Neural cell (in vitro differentiated cells): Measurements from ENCODE around the gene NIT1. TPM values are rescaled to one million over a fixed set of nuclear protein-coding genes. Genes with fewer than 3 reads are reported as not detected.

Source experiments
- H2AFZ ChIP-seq: fragments of 200-600, 300-800 bp; sonication (generic), shearing (Covaris generic); 2 replicates; pipeline ENCODE4 v1.6.0; 2014; ENCODE audit warnings: low read depth, mild to moderate bottlenecking, antibody characterized with exemption, low read length, moderate library complexity
- H3F3A ChIP-seq: fragments of 200-600 bp; shearing (Covaris generic); 2 replicates; pipeline ENCODE4 v1.6.1; 2016; ENCODE audit warnings: mild to moderate bottlenecking, moderate library complexity, mixed read lengths, antibody characterized with exemption, low read length; ENCODE audit not compliant: insufficient read depth, poor library complexity, severe bottlenecking
- H3K27ac ChIP-seq: fragments of 200-600, 300-800 bp; sonication (generic), shearing (Covaris generic); 2 replicates; pipeline ENCODE4 v1.5.1; 2014; ENCODE audit warnings: mild to moderate bottlenecking, low read length, moderate library complexity
- H3K27me3 ChIP-seq: fragments of 300-800, 200-600 bp; sonication (generic), shearing (Covaris generic); 2 replicates; pipeline ENCODE4 v1.6.0; 2014; ENCODE audit warnings: mild to moderate bottlenecking, low read depth, low read length, moderate library complexity; ENCODE audit not compliant: insufficient read depth
- H3K36me3 ChIP-seq: fragments of 300-800, 200-600 bp; sonication (generic), shearing (Covaris generic); 2 replicates; pipeline ENCODE4 v1.5.1; 2014; ENCODE audit warnings: mild to moderate bottlenecking, antibody characterized with exemption, low read length, moderate library complexity; ENCODE audit not compliant: insufficient read depth
- H3K4me2 ChIP-seq: fragments of 300-800, 200-600 bp; sonication (generic), shearing (Covaris generic); 2 replicates; pipeline ENCODE4 v1.6.0; 2014; ENCODE audit warnings: mild to moderate bottlenecking, low read length
- H3K4me3 ChIP-seq: fragments of 300-800, 200-600 bp; sonication (generic), shearing (Covaris generic); 2 replicates; pipeline ENCODE4 v1.5.1; 2014; ENCODE audit warnings: mild to moderate bottlenecking, low read length, moderate library complexity
- H3K79me2 ChIP-seq: fragments of 200-600 bp; shearing (Covaris generic); replicated peaks from 2 replicates; pipeline ENCODE4 v1.6.0; 2014; ENCODE audit warnings: mild to moderate bottlenecking, low read length, moderate library complexity; ENCODE audit not compliant: insufficient read depth
- H3K9ac ChIP-seq: fragments of 300-800, 200-600 bp; sonication (generic), shearing (Covaris generic); 2 replicates; pipeline ENCODE4 v1.6.1; 2016; ENCODE audit warnings: mild to moderate bottlenecking, low read length, mixed read lengths
- H3K9me2 ChIP-seq: fragments of 200-600 bp; shearing (Covaris generic); 2 replicates; pipeline ENCODE4 v1.6.1; 2016; ENCODE audit warnings: mild to moderate bottlenecking, low read length, mixed read lengths; ENCODE audit not compliant: insufficient read depth
- H3K9me3 ChIP-seq: fragments of 200-600, 300-800 bp; sonication (generic), shearing (Covaris generic); 2 replicates; pipeline ENCODE4 v1.6.1; 2016; ENCODE audit warnings: mild to moderate bottlenecking, mixed run types, low read length, moderate library complexity, mixed read lengths
- H4K20me1 ChIP-seq: fragments of 200-600 bp; shearing (Covaris generic); 2 replicates; pipeline ENCODE4 v1.6.1; 2016; ENCODE audit warnings: mild to moderate bottlenecking, mixed run types; ENCODE audit not compliant: insufficient read depth
- EP300 ChIP-seq: fragments of 450-650 bp; conservative IDR thresholded peaks from 2 replicates; pipeline ENCODE4 v1.6.1; 2014; ENCODE audit warnings: antibody characterized with exemption, mild to moderate bottlenecking, moderate library complexity; ENCODE audit not compliant: poor library complexity, severe bottlenecking
- EZH2 ChIP-seq: fragments of 200-600, 300-800 bp; shearing (Covaris generic), sonication (generic); IDR thresholded peaks from 2 replicates; pipeline ENCODE4 v1.6.1; 2014; ENCODE audit warnings: antibody characterized with exemption, low read length, borderline replicate concordance, mild to moderate bottlenecking; ENCODE audit not compliant: insufficient read depth, poor library complexity, severe bottlenecking
- MXI1 ChIP-seq: fragments of 450-650 bp; conservative IDR thresholded peaks from 2 replicates; pipeline ENCODE4 v1.6.1; 2014; ENCODE audit warnings: antibody characterized with exemption, mild to moderate bottlenecking; ENCODE audit not compliant: poor library complexity, severe bottlenecking
- POLR2AphosphoS5 ChIP-seq: IDR thresholded peaks from 2 replicates; pipeline ENCODE4 v1.6.1; 2012
- RAD21 ChIP-seq: fragments of 450-650 bp; conservative IDR thresholded peaks from 2 replicates; pipeline ENCODE4 v1.6.1; 2014; ENCODE audit warnings: antibody characterized with exemption, mild to moderate bottlenecking, moderate library complexity
- TAF1 ChIP-seq: IDR thresholded peaks from 2 replicates; pipeline ENCODE4 v1.6.1; 2012; ENCODE audit warnings: low read depth
- polyA plus RNA-seq: library from polyadenylated mRNA; depleted of rRNA; stranded (reverse); fragments of >200 nt; gene quantifications from 2 replicates; pipeline ENCODE4 v1.2.3, GENCODE V29; 2014
- TF ChIP-seq, protein P1 (sequence below): IDR thresholded peaks from 2 replicates; pipeline ENCODE4 v1.6.1; 2012; ENCODE audit warnings: borderline replicate concordance
- TF ChIP-seq, protein P2 (sequence below): fragments of 450-650 bp; IDR thresholded peaks from 2 replicates; pipeline ENCODE4 v1.5.1; 2014; ENCODE audit warnings: antibody characterized with exemption, mild to moderate bottlenecking, moderate library complexity; ENCODE audit not compliant: poor library complexity, severe bottlenecking

Gene NIT1
- polyA plus RNA-seq, 1 donor from 2014 or later, result 66.1 TPM

DNA sequence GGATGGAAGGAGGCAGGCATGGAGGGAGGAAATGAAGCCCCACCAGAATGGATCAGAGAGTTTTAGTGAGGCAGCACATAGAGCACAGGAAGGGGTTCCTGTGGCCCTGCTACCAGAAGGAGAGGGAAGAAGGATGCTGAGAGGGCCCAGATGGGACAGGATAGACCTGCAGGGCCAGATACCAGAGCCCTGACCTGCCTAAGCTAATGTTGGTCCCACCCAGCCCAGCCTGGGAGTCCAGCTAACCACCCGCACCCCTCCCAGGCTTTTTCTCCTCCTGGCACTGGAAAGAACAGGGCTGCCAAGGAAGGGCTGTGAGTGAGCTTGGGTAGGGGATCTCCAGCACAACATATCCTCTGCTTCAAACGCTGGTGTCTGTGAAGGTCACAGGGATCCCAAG is 35.4 kb upstream of the NIT1 start:
- no peak for TF ChIP-seq RAD21
- no peak for TF ChIP-seq TAF1
- TF ChIP-seq EZH2, result no peak
- TF ChIP-seq, protein P1, sequence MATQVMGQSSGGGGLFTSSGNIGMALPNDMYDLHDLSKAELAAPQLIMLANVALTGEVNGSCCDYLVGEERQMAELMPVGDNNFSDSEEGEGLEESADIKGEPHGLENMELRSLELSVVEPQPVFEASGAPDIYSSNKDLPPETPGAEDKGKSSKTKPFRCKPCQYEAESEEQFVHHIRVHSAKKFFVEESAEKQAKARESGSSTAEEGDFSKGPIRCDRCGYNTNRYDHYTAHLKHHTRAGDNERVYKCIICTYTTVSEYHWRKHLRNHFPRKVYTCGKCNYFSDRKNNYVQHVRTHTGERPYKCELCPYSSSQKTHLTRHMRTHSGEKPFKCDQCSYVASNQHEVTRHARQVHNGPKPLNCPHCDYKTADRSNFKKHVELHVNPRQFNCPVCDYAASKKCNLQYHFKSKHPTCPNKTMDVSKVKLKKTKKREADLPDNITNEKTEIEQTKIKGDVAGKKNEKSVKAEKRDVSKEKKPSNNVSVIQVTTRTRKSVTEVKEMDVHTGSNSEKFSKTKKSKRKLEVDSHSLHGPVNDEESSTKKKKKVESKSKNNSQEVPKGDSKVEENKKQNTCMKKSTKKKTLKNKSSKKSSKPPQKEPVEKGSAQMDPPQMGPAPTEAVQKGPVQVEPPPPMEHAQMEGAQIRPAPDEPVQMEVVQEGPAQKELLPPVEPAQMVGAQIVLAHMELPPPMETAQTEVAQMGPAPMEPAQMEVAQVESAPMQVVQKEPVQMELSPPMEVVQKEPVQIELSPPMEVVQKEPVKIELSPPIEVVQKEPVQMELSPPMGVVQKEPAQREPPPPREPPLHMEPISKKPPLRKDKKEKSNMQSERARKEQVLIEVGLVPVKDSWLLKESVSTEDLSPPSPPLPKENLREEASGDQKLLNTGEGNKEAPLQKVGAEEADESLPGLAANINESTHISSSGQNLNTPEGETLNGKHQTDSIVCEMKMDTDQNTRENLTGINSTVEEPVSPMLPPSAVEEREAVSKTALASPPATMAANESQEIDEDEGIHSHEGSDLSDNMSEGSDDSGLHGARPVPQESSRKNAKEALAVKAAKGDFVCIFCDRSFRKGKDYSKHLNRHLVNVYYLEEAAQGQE, result no peak
- TF ChIP-seq, protein P2, sequence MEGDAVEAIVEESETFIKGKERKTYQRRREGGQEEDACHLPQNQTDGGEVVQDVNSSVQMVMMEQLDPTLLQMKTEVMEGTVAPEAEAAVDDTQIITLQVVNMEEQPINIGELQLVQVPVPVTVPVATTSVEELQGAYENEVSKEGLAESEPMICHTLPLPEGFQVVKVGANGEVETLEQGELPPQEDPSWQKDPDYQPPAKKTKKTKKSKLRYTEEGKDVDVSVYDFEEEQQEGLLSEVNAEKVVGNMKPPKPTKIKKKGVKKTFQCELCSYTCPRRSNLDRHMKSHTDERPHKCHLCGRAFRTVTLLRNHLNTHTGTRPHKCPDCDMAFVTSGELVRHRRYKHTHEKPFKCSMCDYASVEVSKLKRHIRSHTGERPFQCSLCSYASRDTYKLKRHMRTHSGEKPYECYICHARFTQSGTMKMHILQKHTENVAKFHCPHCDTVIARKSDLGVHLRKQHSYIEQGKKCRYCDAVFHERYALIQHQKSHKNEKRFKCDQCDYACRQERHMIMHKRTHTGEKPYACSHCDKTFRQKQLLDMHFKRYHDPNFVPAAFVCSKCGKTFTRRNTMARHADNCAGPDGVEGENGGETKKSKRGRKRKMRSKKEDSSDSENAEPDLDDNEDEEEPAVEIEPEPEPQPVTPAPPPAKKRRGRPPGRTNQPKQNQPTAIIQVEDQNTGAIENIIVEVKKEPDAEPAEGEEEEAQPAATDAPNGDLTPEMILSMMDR, result no peak
- no peak for TF ChIP-seq POLR2AphosphoS5
- Histone ChIP-seq H3K9ac (no peak overlapping the region), H2AFZ (no peak overlapping the region)

DNA sequence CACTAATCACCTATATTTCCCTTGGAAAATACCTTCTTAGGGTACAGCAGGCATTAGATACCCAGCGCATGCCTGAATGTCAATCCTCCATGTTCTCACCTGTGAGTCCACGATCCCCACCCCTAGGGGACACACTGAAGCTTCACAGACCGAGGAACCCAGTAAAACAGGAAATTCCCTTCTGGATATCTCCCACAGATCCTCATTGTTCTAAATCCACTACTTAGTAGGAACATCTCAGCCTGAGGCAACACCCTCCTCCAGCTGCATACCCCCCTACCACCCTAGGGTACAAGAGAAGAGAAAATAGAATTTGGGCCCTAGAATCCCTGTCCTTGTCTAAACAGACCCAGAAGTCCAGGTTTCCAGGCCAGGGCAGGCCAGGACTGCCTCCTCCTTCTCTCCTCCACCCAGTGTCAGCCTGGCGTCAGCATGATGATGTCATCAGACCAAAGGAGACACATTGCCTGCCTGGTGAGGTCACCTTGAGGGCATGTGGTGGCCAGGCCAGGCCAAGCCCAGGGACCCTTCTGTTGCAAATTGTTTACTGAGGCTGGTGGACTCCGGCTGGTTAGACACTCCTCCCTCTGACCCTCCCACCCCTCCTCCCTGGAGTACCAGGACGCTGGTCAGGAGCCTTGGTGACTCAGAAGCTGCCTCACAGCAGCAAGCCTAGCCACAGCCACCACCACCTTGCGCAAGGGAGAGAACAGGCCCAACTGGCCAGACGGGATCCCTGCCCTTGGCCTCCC is 34.7 kb upstream of the NIT1 start:
- H3K9ac ChIP-seq, result no peak overlapping the region
- H3K27me3 ChIP-seq, result no peaks in the 10 kb centered on the region
- no peaks in the 10 kb centered on the region for H3K36me3 ChIP-seq
- H4K20me1 ChIP-seq, result no peaks in the 10 kb centered on the region
- no peak overlapping the region for H3K4me2 ChIP-seq
- H3K9me3 ChIP-seq, result no peaks in the 10 kb centered on the region
- TF ChIP-seq POLR2AphosphoS5 (no peak), EP300 (no peak), MXI1 (no peak)
- no peak overlapping the region for H3K4me3 ChIP-seq
- H3K9me2 ChIP-seq, result no peaks in the 10 kb centered on the region
- H3F3A ChIP-seq, result no peaks in the 10 kb centered on the region
- H2AFZ ChIP-seq, result no peak overlapping the region
- H3K79me2 ChIP-seq, result no peaks in the 10 kb centered on the region
- no peak overlapping the region for H3K27ac ChIP-seq

More for the DNA sequence above, 35.4 kb upstream of the NIT1 start:
- Histone ChIP-seq H4K20me1 (no peaks in the 10 kb centered on the region), H3K36me3 (no peaks in the 10 kb centered on the region), H3K9me2 (no peaks in the 10 kb centered on the region), H3K79me2 (no peaks in the 10 kb centered on the region), H3K9me3 (no peaks in the 10 kb centered on the region), H3F3A (no peaks in the 10 kb centered on the region), H3K27ac (no peak overlapping the region), H3K4me3 (no peak overlapping the region), H3K4me2 (no peak overlapping the region), H3K27me3 (no peaks in the 10 kb centered on the region)
